A549 (cell line): ENCODE results near the gene SYNE3.

ENCODE experiments used
- CBX2 ChIP-seq: fragments of 200-600 bp; sonication (generic); IDR thresholded peaks from 2 replicates; pipeline ENCODE4 v1.6.1; 2016; ENCODE audit warnings: low read depth, mild to moderate bottlenecking, borderline replicate concordance
- CHD2 ChIP-seq: fragments of 150-350 bp; IDR thresholded peaks from 2 replicates; pipeline ENCODE4 v1.6.1; 2014; ENCODE audit warnings: low read length; ENCODE audit not compliant: partially characterized antibody
- CHD4 ChIP-seq: fragments of 200-600 bp; sonication (generic); IDR thresholded peaks from 2 replicates; pipeline ENCODE4 v1.6.1; 2016; ENCODE audit warnings: antibody characterized with exemption, mild to moderate bottlenecking, borderline replicate concordance
- E2F6 ChIP-seq: IDR thresholded peaks from 2 replicates; pipeline ENCODE4 v1.6.1; 2012; ENCODE audit warnings: low read depth, borderline replicate concordance
- GATA3 ChIP-seq: IDR thresholded peaks from 2 replicates; pipeline ENCODE4 v1.6.1; 2012; ENCODE audit warnings: borderline replicate concordance
- HOXA7 ChIP-seq: fragments of 250-450 bp; sonication (Bioruptor Pico); IDR thresholded peaks from 2 replicates; pipeline ENCODE4 v1.5.0; 2020; ENCODE audit warnings: mild to moderate bottlenecking, moderate library complexity
- MAX ChIP-seq: IDR thresholded peaks from 2 replicates; pipeline ENCODE4 v1.6.1; 2012
- MYC ChIP-seq: IDR thresholded peaks from 2 replicates; pipeline ENCODE4 v1.6.1; 2012; ENCODE audit warnings: mild to moderate bottlenecking, inconsistent platforms, low read length, improper control_type of control experiment, borderline replicate concordance
- NFE2L2 ChIP-seq: fragments of 150-350 bp; conservative IDR thresholded peaks from 2 replicates; pipeline ENCODE4 v1.6.1; 2014; ENCODE audit warnings: low read length
- PHF8 ChIP-seq: fragments of 200-600 bp; sonication (generic); IDR thresholded peaks from 2 replicates; pipeline ENCODE4 v1.6.1; 2016; ENCODE audit warnings: low read depth, mild to moderate bottlenecking, antibody characterized with exemption, moderate library complexity, borderline replicate concordance
- TF ChIP-seq, protein P1 (sequence below): fragments of >200 bp; sonication (Bioruptor Twin); formaldehyde crosslinking; IDR thresholded peaks from 3 replicates; pipeline ENCODE4 v1.5.1; 2016
- TF ChIP-seq, protein P2 (sequence below): fragments of 250-450 bp; sonication (Bioruptor Pico); IDR thresholded peaks from 2 replicates; pipeline ENCODE4 v1.5.0; 2021; ENCODE audit warnings: mild to moderate bottlenecking, moderate library complexity, borderline replicate concordance

- TF ChIP-seq, protein P1, sequence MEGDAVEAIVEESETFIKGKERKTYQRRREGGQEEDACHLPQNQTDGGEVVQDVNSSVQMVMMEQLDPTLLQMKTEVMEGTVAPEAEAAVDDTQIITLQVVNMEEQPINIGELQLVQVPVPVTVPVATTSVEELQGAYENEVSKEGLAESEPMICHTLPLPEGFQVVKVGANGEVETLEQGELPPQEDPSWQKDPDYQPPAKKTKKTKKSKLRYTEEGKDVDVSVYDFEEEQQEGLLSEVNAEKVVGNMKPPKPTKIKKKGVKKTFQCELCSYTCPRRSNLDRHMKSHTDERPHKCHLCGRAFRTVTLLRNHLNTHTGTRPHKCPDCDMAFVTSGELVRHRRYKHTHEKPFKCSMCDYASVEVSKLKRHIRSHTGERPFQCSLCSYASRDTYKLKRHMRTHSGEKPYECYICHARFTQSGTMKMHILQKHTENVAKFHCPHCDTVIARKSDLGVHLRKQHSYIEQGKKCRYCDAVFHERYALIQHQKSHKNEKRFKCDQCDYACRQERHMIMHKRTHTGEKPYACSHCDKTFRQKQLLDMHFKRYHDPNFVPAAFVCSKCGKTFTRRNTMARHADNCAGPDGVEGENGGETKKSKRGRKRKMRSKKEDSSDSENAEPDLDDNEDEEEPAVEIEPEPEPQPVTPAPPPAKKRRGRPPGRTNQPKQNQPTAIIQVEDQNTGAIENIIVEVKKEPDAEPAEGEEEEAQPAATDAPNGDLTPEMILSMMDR, result no peak
- no peak for TF ChIP-seq E2F6
- TF ChIP-seq, protein P2, sequence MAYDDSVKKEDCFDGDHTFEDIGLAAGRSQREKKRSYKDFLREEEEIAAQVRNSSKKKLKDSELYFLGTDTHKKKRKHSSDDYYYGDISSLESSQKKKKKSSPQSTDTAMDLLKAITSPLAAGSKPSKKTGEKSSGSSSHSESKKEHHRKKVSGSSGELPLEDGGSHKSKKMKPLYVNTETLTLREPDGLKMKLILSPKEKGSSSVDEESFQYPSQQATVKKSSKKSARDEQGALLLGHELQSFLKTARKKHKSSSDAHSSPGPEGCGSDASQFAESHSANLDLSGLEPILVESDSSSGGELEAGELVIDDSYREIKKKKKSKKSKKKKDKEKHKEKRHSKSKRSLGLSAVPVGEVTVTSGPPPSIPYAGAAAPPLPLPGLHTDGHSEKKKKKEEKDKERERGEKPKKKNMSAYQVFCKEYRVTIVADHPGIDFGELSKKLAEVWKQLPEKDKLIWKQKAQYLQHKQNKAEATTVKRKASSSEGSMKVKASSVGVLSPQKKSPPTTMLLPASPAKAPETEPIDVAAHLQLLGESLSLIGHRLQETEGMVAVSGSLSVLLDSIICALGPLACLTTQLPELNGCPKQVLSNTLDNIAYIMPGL, result no peak
- TF ChIP-seq NFE2L2, result no peak
- no peak for TF ChIP-seq MYC
- no peak for TF ChIP-seq CBX2
- no peak for TF ChIP-seq PHF8
- TF ChIP-seq CHD4, result no peak
- TF ChIP-seq HOXA7 (CRISPR knock-in tag), result no peak
- TF ChIP-seq GATA3, result no peak
- TF ChIP-seq CHD2, result no peak
- TF ChIP-seq MAX, result no peak
These were observed 42.0 kb downstream of the SYNE3 start for GRCh38 chr14:95474486-95474885.
